DND-41 (cell line): ENCODE measurements around the gene RUNX1.

Experiments
- ATAC-seq: fragments of 200-7000 bp; cut with Tn5 transposase; 3 replicates; pipeline ENCODE4 v1.9.1; 2021; ENCODE audit warnings: low read depth; ENCODE audit not compliant: insufficient read depth
- DNase-seq: peaks from one replicate; pipeline ENCODE4 v3.0.0-alpha.2; 2020
- H2AFZ ChIP-seq: 2 replicates; pipeline ENCODE4 v1.6.0; 2012; ENCODE audit warnings: low read depth, low read length
- H3K27ac ChIP-seq: 2 replicates; pipeline ENCODE4 v1.5.1; 2012; ENCODE audit warnings: low read length, inconsistent platforms
- H3K27me3 ChIP-seq: fragments of 200-600 bp; sonication (generic); 2 replicates; pipeline ENCODE4 v1.6.0; 2012; ENCODE audit warnings: low read length, mild to moderate bottlenecking, inconsistent platforms; ENCODE audit not compliant: insufficient read depth, poor library complexity
- H3K36me3 ChIP-seq: 2 replicates; pipeline ENCODE4 v1.5.1; 2012; ENCODE audit warnings: low read length, inconsistent platforms; ENCODE audit not compliant: insufficient read depth
- H3K4me1 ChIP-seq: 2 replicates; pipeline ENCODE4 v1.5.1; 2012; ENCODE audit warnings: mild to moderate bottlenecking, low read length; ENCODE audit not compliant: insufficient read depth
- H3K4me2 ChIP-seq: 2 replicates; pipeline ENCODE4 v1.6.0; 2012; ENCODE audit warnings: mild to moderate bottlenecking, moderate library complexity, low read length, inconsistent platforms; ENCODE audit not compliant: insufficient read depth
- H3K4me3 ChIP-seq, 2 experiments: fragments of 200-600 bp in 1 of 2; shearing (Covaris generic) in 1 of 2; 2 replicates each; pipeline ENCODE4 v1.5.1; 2012 to 2016; ENCODE audit warnings: inconsistent platforms in 2 of 2, low read length in 2 of 2, mild to moderate bottlenecking in 2 of 2, low read depth in 1 of 2, moderate library complexity in 1 of 2
- H3K79me2 ChIP-seq: 2 replicates; pipeline ENCODE4 v1.6.0; 2012; ENCODE audit warnings: low read length, inconsistent platforms; ENCODE audit not compliant: insufficient read depth
- H3K9ac ChIP-seq: 2 replicates; pipeline ENCODE4 v1.6.0; 2012; ENCODE audit warnings: low read depth, mild to moderate bottlenecking, inconsistent platforms, low read length, moderate library complexity
- H3K9me3 ChIP-seq: 2 replicates; pipeline ENCODE4 v1.5.1; 2012; ENCODE audit warnings: low read length, moderate library complexity, mild to moderate bottlenecking, inconsistent platforms; ENCODE audit not compliant: insufficient read depth, severe bottlenecking
- H4K20me1 ChIP-seq: 2 replicates; pipeline ENCODE4 v1.6.0; 2012; ENCODE audit warnings: low read length; ENCODE audit not compliant: insufficient read depth
- CTCF ChIP-seq: IDR thresholded peaks from 2 replicates; pipeline ENCODE4 v1.5.1; 2012; ENCODE audit warnings: borderline replicate concordance, low read length, moderate library complexity, mild to moderate bottlenecking; ENCODE audit not compliant: poor library complexity, severe bottlenecking; ENCODE audit errors: extremely low read depth
- EZH2 ChIP-seq: IDR thresholded peaks from 3 replicates; pipeline ENCODE4 v1.6.1; 2012; ENCODE audit warnings: borderline replicate concordance, low read depth, mild to moderate bottlenecking, moderate library complexity, low read length, inconsistent platforms; ENCODE audit not compliant: severe bottlenecking

RUNX1 gene

GRCh38 chr21:34885626-34886239 is 163.4 kb downstream of the RUNX1 start:
- DNase-seq (peak; percentile 33), ATAC-seq (no peak)
- Histone ChIP-seq H3K79me2 (peaks cover 100% of the 10 kb centered on the region), H3K27me3 (no peaks in the 10 kb centered on the region), H3K9ac (peak overlapping the region; percentile 97), H3K4me2 (peak overlapping the region; percentile 75), H3K9me3 (no peaks in the 10 kb centered on the region), H4K20me1 (peaks cover 68% of the 10 kb centered on the region), H3K4me3 (peak overlapping the region; percentile 69 to 75), H2AFZ (no peak overlapping the region), H3K36me3 (peaks cover 71% of the 10 kb centered on the region), H3K27ac (peak overlapping the region; percentile 96), H3K4me1 (peaks cover 53% of the 10 kb centered on the region)
- TF ChIP-seq EZH2 (no peak), CTCF (no peak)

DNA sequence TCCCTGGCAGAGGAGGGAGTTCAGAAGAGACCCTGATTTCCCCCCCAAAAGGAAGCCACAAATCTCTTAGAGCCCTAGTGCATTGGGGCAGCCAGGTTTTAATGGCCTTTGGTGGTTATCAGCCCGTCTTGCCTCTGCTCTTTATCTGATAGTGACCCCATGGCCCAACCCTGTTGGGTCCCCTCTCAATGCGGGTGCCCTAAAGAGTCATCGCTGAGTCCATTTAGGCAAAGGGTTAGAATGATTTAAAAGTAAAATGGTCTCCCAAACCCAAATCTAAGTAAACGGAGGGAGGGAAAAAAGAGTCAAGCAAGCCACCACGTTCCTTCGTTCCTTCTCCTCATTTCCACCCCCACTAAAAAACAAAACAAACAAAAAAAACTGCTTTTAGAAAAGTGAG is 164.0 kb downstream of the RUNX1 start:
- H3K36me3 ChIP-seq, result peaks cover 76% of the 10 kb centered on the region

DNA sequence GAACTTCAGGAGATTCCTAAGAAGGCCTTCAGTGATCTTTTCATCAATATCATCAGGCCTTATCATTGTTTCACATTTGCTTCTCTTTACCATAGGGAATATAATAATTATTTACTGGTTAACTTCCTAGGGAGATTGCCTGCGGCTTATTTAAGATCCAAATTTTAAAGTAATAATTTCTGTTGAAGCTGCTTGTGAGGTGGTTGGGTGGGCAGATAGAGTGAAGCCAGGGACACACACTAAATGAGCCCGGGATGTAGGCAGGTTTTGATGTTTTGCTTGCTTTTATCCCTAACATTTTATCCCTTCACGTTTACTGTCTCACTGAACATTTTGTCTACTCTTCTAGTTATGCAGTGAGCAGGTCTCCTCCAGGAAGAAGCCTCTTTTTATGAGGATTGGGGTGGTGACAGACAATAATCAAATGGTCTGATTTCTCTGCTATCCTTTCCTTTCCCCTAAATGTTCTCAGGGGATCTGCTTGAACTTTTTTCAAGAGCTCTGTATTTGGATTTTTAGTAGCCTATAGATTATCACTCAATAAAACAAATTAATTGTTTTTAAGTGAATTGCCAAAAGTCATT is 164.7 kb downstream of the RUNX1 start:
- TF ChIP-seq EZH2 (no peak), CTCF (no peak)
- ATAC-seq (no peak), DNase-seq (no peak)
- peak overlapping the region; percentile 97 for H3K9ac ChIP-seq
- H3K9me3 ChIP-seq, result no peaks in the 10 kb centered on the region
- no peaks in the 10 kb centered on the region for H3K27me3 ChIP-seq
- no peak overlapping the region for H3K27ac ChIP-seq
- peak overlapping the region; percentile 69 to 75; a peak in 3 of 4 replicates for H3K4me3 ChIP-seq
- no peak overlapping the region for H2AFZ ChIP-seq
- peaks cover 57% of the 10 kb centered on the region for H3K4me1 ChIP-seq
- H3K36me3 ChIP-seq, result peaks cover 82% of the 10 kb centered on the region
- peaks cover 100% of the 10 kb centered on the region for H3K79me2 ChIP-seq
- peak overlapping the region; percentile 75 for H3K4me2 ChIP-seq
- peaks cover 76% of the 10 kb centered on the region for H4K20me1 ChIP-seq

More for the DNA sequence above, 164.0 kb downstream of the RUNX1 start:
- peaks cover 52% of the 10 kb centered on the region for H3K4me1 ChIP-seq
- ATAC-seq (no peak), DNase-seq (no peak)
- TF ChIP-seq CTCF (no peak), EZH2 (no peak)
- H3K27ac ChIP-seq, result peak overlapping the region; percentile 96
- no peaks in the 10 kb centered on the region for H3K9me3 ChIP-seq
- H3K27me3 ChIP-seq, result no peaks in the 10 kb centered on the region
- peaks cover 100% of the 10 kb centered on the region for H3K79me2 ChIP-seq
- peak overlapping the region; percentile 75 for H3K4me2 ChIP-seq
- H2AFZ ChIP-seq, result no peak overlapping the region
- H3K9ac ChIP-seq, result peak overlapping the region; percentile 97
- peaks cover 73% of the 10 kb centered on the region for H4K20me1 ChIP-seq
- peak overlapping the region; percentile 69 to 75 for H3K4me3 ChIP-seq
